ENCODE data around the gene FBXW5. TPM values are rescaled to one million over a fixed set of nuclear protein-coding genes. Genes with fewer than 3 reads are reported as not detected.

FBXW5 gene
- 125 TPM in 2 replicates for total RNA-seq

GRCh38 chr9:136944519-136945332, at the start of gene FBXW5, which contains the start of gene C8G:
TSS of gene FBXW5 (minus strand) at chr9:136944738. CDS start at chr9:136944083, 655 bp downstream.
TSS of gene C8G (plus strand) at chr9:136945243. CDS start at chr9:136945321, 78 bp downstream.

GRCh38 chr9:136991993-136992818, 47.7 kb upstream of the FBXW5 start, which contains the start of gene PAXX:
TSS of gene PAXX (plus strand) at chr9:136992422. CDS start at chr9:136992444, 22 bp downstream.

GRCh38 chr9:136982232-136983051, 37.9 kb upstream of the FBXW5 start, which contains the start of gene LCNL1:
TSS of gene LCNL1 (plus strand) at chr9:136982993. CDS start at chr9:136983587, 594 bp downstream.

GRCh38 chr9:136977223-136977622, 32.7 kb upstream of the FBXW5 start, which contains the start of gene PTGDS:
TSS of gene PTGDS (plus strand) at chr9:136977504. CDS start at chr9:136977579, 75 bp downstream.

GRCh38 chr9:136951541-136952320, 7.2 kb upstream of the FBXW5 start, which contains the start of gene LCN12:
TSS of gene LCN12 (plus strand) at chr9:136952273. CDS start at chr9:136952328, 55 bp downstream.

Other genes with a start within 250 kb of the FBXW5 start
- under 0.01 TPM in 1 of 2 replicates, not detected in the other for gene DIPK1B, start 232.2 kb downstream of the FBXW5 start, total RNA-seq
- gene LCN10, start 201.8 kb downstream of the FBXW5 start, total RNA-seq: under 0.01 TPM in 1 of 2 replicates, not detected in the other
- gene LCN6, start 196.2 kb downstream of the FBXW5 start, total RNA-seq: not detected in 2 replicates
- gene LCN8, start 186.5 kb downstream of the FBXW5 start, total RNA-seq: not detected in 2 replicates
- not detected in 2 replicates for gene LCN15, start 180.2 kb downstream of the FBXW5 start, total RNA-seq
- gene TMEM141, start 153.4 kb downstream of the FBXW5 start, total RNA-seq: 31.3 and 40.8 TPM in 2 replicates
- 0.20 and 0.37 TPM in 2 replicates for gene CCDC183, start 148.4 kb downstream of the FBXW5 start, total RNA-seq
- gene RABL6, start 136.8 kb downstream of the FBXW5 start, total RNA-seq: 44.5 and 80.5 TPM in 2 replicates
- gene AJM1, start 102.3 kb downstream of the FBXW5 start, total RNA-seq: 0.73 and 0.98 TPM in 2 replicates
- gene PHPT1, start 95.3 kb downstream of the FBXW5 start, total RNA-seq: 44.0 and 77.5 TPM in 2 replicates
- 0.73 and 1.8 TPM in 2 replicates for gene MAMDC4, start 92.4 kb downstream of the FBXW5 start, total RNA-seq
- gene EDF1, start 78.4 kb downstream of the FBXW5 start, total RNA-seq: 107 and 187 TPM in 2 replicates
- 9.2 and 10.8 TPM in 2 replicates for gene TRAF2, start 58.2 kb downstream of the FBXW5 start, total RNA-seq
- gene C8G, start 505 bp upstream of the FBXW5 start, total RNA-seq: not detected in 2 replicates
- not detected in 2 replicates for gene LCN12, start 7.5 kb upstream of the FBXW5 start, total RNA-seq
- 0.59 and 4.8 TPM in 2 replicates for gene PTGDS, start 32.8 kb upstream of the FBXW5 start, total RNA-seq
- gene LCNL1, start 38.3 kb upstream of the FBXW5 start, total RNA-seq: under 0.01 and 0.37 TPM in 2 replicates
- gene PAXX, start 47.7 kb upstream of the FBXW5 start, total RNA-seq: 13.9 and 14.3 TPM in 2 replicates
- gene CLIC3, start 51.8 kb upstream of the FBXW5 start, total RNA-seq: 0.20 and 0.73 TPM in 2 replicates
- 15.4 and 19.5 TPM in 2 replicates for gene ABCA2, start 83.5 kb upstream of the FBXW5 start, total RNA-seq
- gene FUT7, start 87.3 kb upstream of the FBXW5 start, total RNA-seq: not detected in 2 replicates
- gene NPDC1, start 101.4 kb upstream of the FBXW5 start, total RNA-seq: 18.8 and 24.3 TPM in 2 replicates
- not detected in 2 replicates for gene ENTPD2, start 109.3 kb upstream of the FBXW5 start, total RNA-seq
- gene SAPCD2, start 125.8 kb upstream of the FBXW5 start, total RNA-seq: 6.6 and 8.2 TPM in 2 replicates
- gene UAP1L1, start 132.8 kb upstream of the FBXW5 start, total RNA-seq: 12.1 and 18.8 TPM in 2 replicates
- gene MAN1B1, start 142.2 kb upstream of the FBXW5 start, total RNA-seq: 45.5 and 52.2 TPM in 2 replicates
- gene DPP7, start 170.0 kb upstream of the FBXW5 start, total RNA-seq: 77.2 and 112 TPM in 2 replicates
- gene GRIN1, start 194.4 kb upstream of the FBXW5 start, total RNA-seq: not detected in 2 replicates
- not detected in 2 replicates for gene LRRC26, start 225.3 kb upstream of the FBXW5 start, total RNA-seq
- 0.20 TPM in 1 of 2 replicates, not detected in the other for gene TMEM210, start 227.3 kb upstream of the FBXW5 start, total RNA-seq
- 23.5 and 28.7 TPM in 2 replicates for gene ANAPC2, start 243.8 kb upstream of the FBXW5 start, total RNA-seq
- 56.1 and 64.7 TPM in 2 replicates for gene SSNA1, start 243.9 kb upstream of the FBXW5 start, total RNA-seq

Measured in subcutaneous preadipocyte (primary cell).